GM19193 (cell line): ENCODE data around the gene APEH.

Experiments
- POLR2A ChIP-seq: IDR thresholded peaks from 4 replicates; pipeline ENCODE4 v1.6.1; 2011; ENCODE audit not compliant: insufficient read depth, insufficient read length; ENCODE audit errors: extremely low read depth

The APEH gene

GRCh38 chr3:49717959-49718857 lies 44.1 kb downstream of the APEH start:
- TF ChIP-seq POLR2A, result no peak

- TF ChIP-seq POLR2A, result no peak
Measured at GRCh38 chr3:49718858-49719213, 44.7 kb downstream of the APEH start.

- TF ChIP-seq POLR2A, result peak; percentile 76
Measured at GRCh38 chr3:49719214-49719884, 45.2 kb downstream of the APEH start, which contains the start of gene AMIGO3. Gene AMIGO3 (minus strand): TSS chr3:49719684. CDS start chr3:49719465, 219 bp downstream.

GRCh38 chr3:49720855-49721595 lies 46.9 kb downstream of the APEH start:
- no peak for TF ChIP-seq POLR2A

GRCh38 chr3:49721596-49721895 lies 47.4 kb downstream of the APEH start:
- TF ChIP-seq POLR2A, result no peak

- peak; percentile 31 for TF ChIP-seq POLR2A
Measured at GRCh38 chr3:49721896-49722781, 48.0 kb downstream of the APEH start.

- TF ChIP-seq POLR2A, result no peak
Measured at GRCh38 chr3:49722896-49723295, 48.7 kb downstream of the APEH start.

GRCh38 chr3:49723296-49723627 lies 49.1 kb downstream of the APEH start:
- no peak for TF ChIP-seq POLR2A

- peak; percentile 73 for TF ChIP-seq POLR2A
Measured at GRCh38 chr3:49723628-49724551, 49.7 kb downstream of the APEH start, which contains the start of gene GMPPB. Gene GMPPB (minus strand): TSS chr3:49723951. CDS start chr3:49723726, 225 bp downstream.

- no peak for TF ChIP-seq POLR2A
Measured at GRCh38 chr3:49724586-49724985, 50.4 kb downstream of the APEH start.

GRCh38 chr3:49725906-49726681 lies 51.9 kb downstream of the APEH start:
- TF ChIP-seq POLR2A, result no peak

- no peak for TF ChIP-seq POLR2A
Measured at GRCh38 chr3:49727154-49727923, 53.2 kb downstream of the APEH start.
